OCI-LY1 (cell line): ENCODE data around the gene SIK2.
A peak's percentile ranks its signal among the peaks of the same experiment; 100 is the strongest.

Experiments used
- H2AFZ ChIP-seq: fragments of 200-600 bp; sonication (generic), shearing (Covaris generic); 2 replicates; pipeline ENCODE4 v1.6.0; 2014; ENCODE audit warnings: antibody characterized with exemption, mild to moderate bottlenecking, low read length
- H3F3A ChIP-seq: fragments of 200-600 bp; sonication (generic), shearing (Covaris generic); 2 replicates; pipeline ENCODE4 v1.6.0; 2014; ENCODE audit warnings: mild to moderate bottlenecking, antibody characterized with exemption, low read length, moderate library complexity; ENCODE audit not compliant: insufficient read depth
- H3K27ac ChIP-seq: fragments of 200-600 bp; sonication (generic); 2 replicates; pipeline ENCODE4 v1.5.1; 2014; ENCODE audit warnings: low read length, mixed run types, mild to moderate bottlenecking, low read depth; ENCODE audit not compliant: poor library complexity, severe bottlenecking
- H3K27me3 ChIP-seq: fragments of 200-600 bp; sonication (generic); 2 replicates; pipeline ENCODE4 v1.6.0; 2014; ENCODE audit warnings: antibody characterized with exemption, mild to moderate bottlenecking, low read length, moderate library complexity; ENCODE audit not compliant: insufficient read depth
- H3K36me3 ChIP-seq: fragments of 200-600 bp; sonication (generic); 2 replicates; pipeline ENCODE4 v1.6.1; 2014; ENCODE audit warnings: mild to moderate bottlenecking, antibody characterized with exemption, low read length, moderate library complexity, mixed read lengths; ENCODE audit not compliant: insufficient read depth
- H3K4me1 ChIP-seq: fragments of 200-600 bp; sonication (generic); 2 replicates; pipeline ENCODE4 v1.5.1; 2014; ENCODE audit warnings: mild to moderate bottlenecking, low read length, moderate library complexity; ENCODE audit not compliant: insufficient read depth, severe bottlenecking
- H3K4me2 ChIP-seq: fragments of 200-600 bp; sonication (generic), shearing (Covaris generic); 2 replicates; pipeline ENCODE4 v1.6.1; 2014; ENCODE audit warnings: low read length
- H3K4me3 ChIP-seq: fragments of 200-600 bp; sonication (generic); 2 replicates; pipeline ENCODE4 v1.5.1; 2014; ENCODE audit warnings: low read length, low read depth, mild to moderate bottlenecking, mixed read lengths; ENCODE audit not compliant: poor library complexity, severe bottlenecking
- H3K79me2 ChIP-seq: fragments of 200-600 bp; shearing (Covaris generic); 2 replicates; pipeline ENCODE4 v1.6.1; 2016; ENCODE audit warnings: mixed run types, low read length, mixed read lengths; ENCODE audit not compliant: insufficient read depth
- H3K9ac ChIP-seq: fragments of 200-600 bp; sonication (generic), shearing (Covaris generic); 2 replicates; pipeline ENCODE4 v1.6.1; 2014; ENCODE audit warnings: mild to moderate bottlenecking, low read length, mixed read lengths
- H3K9me2 ChIP-seq: fragments of 200-600 bp; sonication (generic), shearing (Covaris generic); 2 replicates; pipeline ENCODE4 v1.6.1; 2014; ENCODE audit warnings: low read depth, mild to moderate bottlenecking, low read length, mixed read lengths
- H3K9me3 ChIP-seq: fragments of 200-600 bp; shearing (Covaris generic); 2 replicates; pipeline ENCODE4 v1.6.1; 2014; ENCODE audit warnings: low read length, mixed read lengths
- H4K20me1 ChIP-seq: fragments of 200-600 bp; sonication (generic), shearing (Covaris generic); 2 replicates; pipeline ENCODE4 v1.6.0; 2016; ENCODE audit warnings: mild to moderate bottlenecking, low read length; ENCODE audit not compliant: insufficient read depth
- CTCF ChIP-seq: fragments of 200-600 bp; sonication (generic), shearing (Covaris generic); IDR thresholded peaks from 2 replicates; pipeline ENCODE4 v1.5.1; 2017; ENCODE audit warnings: mild to moderate bottlenecking, antibody characterized with exemption, low read length, moderate library complexity, mixed read lengths
- EZH2 ChIP-seq: fragments of 200-600 bp; sonication (generic), shearing (Covaris generic); IDR thresholded peaks from 2 replicates; pipeline ENCODE4 v1.8.0; 2017; ENCODE audit warnings: borderline replicate concordance, mixed run types, mild to moderate bottlenecking, antibody characterized with exemption, low read length, moderate library complexity, mixed read lengths

SIK2 gene

GRCh38 chr11:111601979-111602864, at the start of gene SIK2:
Gene SIK2 (plus strand): TSS chr11:111602449. CDS start chr11:111602564, 115 bp downstream.
- no peaks in the 10 kb centered on the region for H3K27me3 ChIP-seq
- H3K79me2 ChIP-seq, result peaks cover 33% of the 10 kb centered on the region
- TF ChIP-seq CTCF (peak; percentile 97), EZH2 (no peak)
- peaks cover 7% of the 10 kb centered on the region; the same call in 1 of the 2 replicates for H3F3A ChIP-seq
- no peaks in the 10 kb centered on the region for H4K20me1 ChIP-seq
- H3K9me3 ChIP-seq, result no peaks in the 10 kb centered on the region
- no peaks in the 10 kb centered on the region for H3K36me3 ChIP-seq
- H3K27ac ChIP-seq, result peak within 1 kb of the TSS; percentile 70
- H3K4me3 ChIP-seq, result peak within 1 kb of the TSS; percentile 84
- peaks cover 52% of the 10 kb centered on the region for H3K4me1 ChIP-seq
- H3K9me2 ChIP-seq, result no peaks in the 10 kb centered on the region
- H3K4me2 ChIP-seq, result peak within 1 kb of the TSS; percentile 85
- peak within 1 kb of the TSS; percentile 78 for H2AFZ ChIP-seq
- peak within 1 kb of the TSS; percentile 79 for H3K9ac ChIP-seq

- Histone ChIP-seq H3K79me2 (no peaks in the 10 kb centered on the region), H2AFZ (no peak overlapping the region), H3K4me3 (no peak overlapping the region), H4K20me1 (no peaks in the 10 kb centered on the region), H3K27me3 (0 out of 2 replicates have a peak, but pooled peaks cover 8% of the 10 kb centered on the region), H3K4me2 (no peak overlapping the region), H3K9me2 (no peaks in the 10 kb centered on the region), H3K36me3 (no peaks in the 10 kb centered on the region), H3K9ac (no peak overlapping the region), H3F3A (no peaks in the 10 kb centered on the region), H3K9me3 (no peaks in the 10 kb centered on the region), H3K4me1 (no peaks in the 10 kb centered on the region), H3K27ac (no peak overlapping the region)
- TF ChIP-seq CTCF, result no peak
- no peak for TF ChIP-seq EZH2
Observed at GRCh38 chr11:111554532-111554931, 47.7 kb upstream of the SIK2 start.

GRCh38 chr11:111555255-111555654, 47.0 kb upstream of the SIK2 start:
- H3K36me3 ChIP-seq, result no peaks in the 10 kb centered on the region
- H3K27ac ChIP-seq, result no peak overlapping the region
- no peaks in the 10 kb centered on the region for H3F3A ChIP-seq
- no peaks in the 10 kb centered on the region for H3K4me1 ChIP-seq
- no peak overlapping the region for H2AFZ ChIP-seq
- H3K9me3 ChIP-seq, result no peaks in the 10 kb centered on the region
- H3K4me2 ChIP-seq, result no peak overlapping the region
- H3K79me2 ChIP-seq, result no peaks in the 10 kb centered on the region
- H3K4me3 ChIP-seq, result no peak overlapping the region
- TF ChIP-seq EZH2 (no peak), CTCF (no peak)
- H3K9me2 ChIP-seq, result no peaks in the 10 kb centered on the region
- H3K9ac ChIP-seq, result no peak overlapping the region
- H4K20me1 ChIP-seq, result no peaks in the 10 kb centered on the region
- H3K27me3 ChIP-seq, result 0 out of 2 replicates have a peak, but pooled peaks cover 8% of the 10 kb centered on the region
